Testis (tissue), 3 donors: ENCODE data around the gene PRKACB. TPM values are rescaled to one million over a fixed set of nuclear protein-coding genes. Genes with fewer than 3 reads are reported as not detected.

Source experiments
- DNase-seq: peaks from one replicate; pipeline ENCODE4 v3.0.0-alpha.2; 2019
- H3K27ac ChIP-seq, 2 donors: fragments of 200-600 bp; sonication (generic); one replicate each; pipeline ENCODE4 v1.5.1; 2019
- H3K27me3 ChIP-seq: fragments of 200-600 bp; sonication (generic); one replicate; pipeline ENCODE4 v1.5.1; 2019
- H3K36me3 ChIP-seq: fragments of 200-600 bp; sonication (generic); one replicate; pipeline ENCODE4 v1.5.1; 2017; ENCODE audit warnings: low read depth; ENCODE audit errors: missing control alignments
- H3K4me1 ChIP-seq: fragments of 200-600 bp; sonication (generic); one replicate; pipeline ENCODE4 v1.5.1; 2019
- H3K4me3 ChIP-seq, 2 donors: fragments of 200-600 bp; sonication (generic); one replicate each; pipeline ENCODE4 v1.5.1; 2017 to 2019
- H3K9me3 ChIP-seq: fragments of 200-600 bp; sonication (generic); one replicate; pipeline ENCODE4 v1.5.1; 2017
- POLR2A ChIP-seq: fragments of 450-650 bp; IDR thresholded peaks from one replicate; pipeline ENCODE4 v1.6.1; 2017; ENCODE audit warnings: antibody characterized with exemption, mild to moderate bottlenecking, moderate library complexity
- WGBS, 2 donors: methylation state at CpG; one replicate each; pipeline ENCODE4 v1.1.5; 2018; 5-methylcytosine and 5-hydroxymethylcytosine counted together
- intact Hi-C: fragments of 100-400 bp; cut with DNase I; formaldehyde crosslinking; loops from one replicate; pipeline ENCODE4 v1.15.1; 2023; ENCODE audit warnings: low total_unique reads
- polyA plus RNA-seq: library from polyadenylated mRNA; stranded (reverse); fragments of 350-450 nt; fragmentation: Illumina TruSeq; extraction: RNeasy Lipid Tissue Mini Kit (QIAGEN cat#74804); gene quantifications from one replicate; pipeline ENCODE4 v1.2.3, GENCODE V29; 2014; ENCODE audit warnings: low read depth, low replicate concordance; ENCODE audit not compliant: insufficient read depth
- total RNA-seq, 2 donors: library from RNA; depleted of rRNA; stranded (reverse); fragments of >200 nt; gene quantifications; one replicate each; pipeline ENCODE4 v1.2.3, GENCODE V29; 2016
- TF ChIP-seq, protein P1 (sequence below), 3 experiments: fragments of 450-650 bp in 2 of 3; fragments of 200-600 bp in 1 of 3; sonication (generic) in 1 of 3; IDR thresholded peaks; one replicate each; pipeline ENCODE4 v1.5.1; 2016 to 2019; ENCODE audit warnings: antibody characterized with exemption in 3 of 3, mild to moderate bottlenecking in 2 of 3, moderate library complexity in 1 of 3

The PRKACB gene
- total and polyA plus RNA-seq, 3 donors from 2014 or later, result 10.4 to 26.7 (median 21.1) TPM

DNA sequence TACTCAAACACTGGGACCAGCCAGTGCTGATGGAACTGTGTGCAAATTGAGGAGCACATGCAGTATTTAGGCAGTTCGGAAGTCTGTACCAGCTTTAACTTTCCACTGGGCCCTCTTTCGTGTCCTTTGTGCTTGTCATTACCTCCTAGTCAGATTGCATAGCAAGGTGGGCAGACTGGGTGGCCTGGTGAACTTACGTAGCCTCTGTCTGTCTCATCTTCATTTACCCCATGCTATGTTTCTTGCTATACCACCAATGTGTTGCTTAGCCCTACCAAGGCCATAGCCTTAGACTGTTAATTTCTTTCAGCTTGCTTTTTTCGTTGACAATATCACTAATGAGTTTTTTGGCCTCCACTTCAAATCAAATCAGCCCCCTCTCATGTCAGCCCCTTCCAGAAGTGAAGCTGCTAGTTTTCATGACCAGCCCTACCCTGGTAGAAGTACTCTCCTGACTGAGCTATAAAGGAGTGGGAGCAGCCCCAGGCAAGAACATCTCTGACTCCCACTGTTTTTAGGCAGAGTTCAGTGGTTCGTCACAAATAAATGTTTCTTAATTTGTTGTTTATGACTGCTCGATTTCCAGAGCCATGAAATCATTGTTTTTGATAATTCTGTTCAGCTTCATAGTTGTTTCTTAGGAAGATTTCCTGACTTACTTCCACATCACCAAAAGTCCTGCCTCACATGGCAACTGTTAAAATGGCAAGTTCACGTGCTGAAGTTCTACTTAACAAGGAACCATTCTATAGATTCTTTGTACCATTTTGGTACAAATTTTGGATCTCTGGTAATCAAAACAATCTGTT lies 19.3 kb downstream of the PRKACB start:
- 81 to 82% methylated on average over 7 of the region's 7 CpGs for WGBS, 2 donors
- intact Hi-C loops, result no loop called here
- Histone ChIP-seq H3K4me3 (no peak overlapping the region), H3K27me3 (no peaks in the 10 kb centered on the region), H3K4me1 (no peaks in the 10 kb centered on the region), H3K9me3 (no peaks in the 10 kb centered on the region), H3K36me3 (no peaks in the 10 kb centered on the region), H3K27ac (no peak overlapping the region)
- no peak for TF ChIP-seq POLR2A
- TF ChIP-seq, protein P1, sequence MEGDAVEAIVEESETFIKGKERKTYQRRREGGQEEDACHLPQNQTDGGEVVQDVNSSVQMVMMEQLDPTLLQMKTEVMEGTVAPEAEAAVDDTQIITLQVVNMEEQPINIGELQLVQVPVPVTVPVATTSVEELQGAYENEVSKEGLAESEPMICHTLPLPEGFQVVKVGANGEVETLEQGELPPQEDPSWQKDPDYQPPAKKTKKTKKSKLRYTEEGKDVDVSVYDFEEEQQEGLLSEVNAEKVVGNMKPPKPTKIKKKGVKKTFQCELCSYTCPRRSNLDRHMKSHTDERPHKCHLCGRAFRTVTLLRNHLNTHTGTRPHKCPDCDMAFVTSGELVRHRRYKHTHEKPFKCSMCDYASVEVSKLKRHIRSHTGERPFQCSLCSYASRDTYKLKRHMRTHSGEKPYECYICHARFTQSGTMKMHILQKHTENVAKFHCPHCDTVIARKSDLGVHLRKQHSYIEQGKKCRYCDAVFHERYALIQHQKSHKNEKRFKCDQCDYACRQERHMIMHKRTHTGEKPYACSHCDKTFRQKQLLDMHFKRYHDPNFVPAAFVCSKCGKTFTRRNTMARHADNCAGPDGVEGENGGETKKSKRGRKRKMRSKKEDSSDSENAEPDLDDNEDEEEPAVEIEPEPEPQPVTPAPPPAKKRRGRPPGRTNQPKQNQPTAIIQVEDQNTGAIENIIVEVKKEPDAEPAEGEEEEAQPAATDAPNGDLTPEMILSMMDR (IDR thresholded peaks at IDR 0.05), result no peak
- DNase-seq, result no peak

DNA sequence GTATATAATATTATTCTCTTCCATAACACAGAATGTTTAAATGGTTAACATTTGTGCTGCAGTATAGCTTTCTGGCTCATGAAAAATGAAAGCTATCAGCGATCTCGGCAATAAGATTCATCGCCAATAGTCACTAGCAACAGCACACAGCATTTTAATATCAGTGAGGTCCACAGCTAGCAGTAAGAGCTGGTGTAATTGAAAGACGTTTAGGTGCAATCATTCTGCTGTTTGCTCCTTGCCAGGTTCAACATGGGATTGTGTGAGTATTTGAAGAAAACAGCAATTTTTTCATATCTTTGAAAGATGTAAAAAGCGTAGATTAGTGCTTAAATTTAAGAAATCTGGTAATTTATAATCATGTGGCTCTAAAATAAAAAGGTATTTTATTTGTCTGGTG lies 20.1 kb downstream of the PRKACB start:
- 79 to 82% methylated on average over 5 of the region's 5 CpGs for WGBS, 2 donors
- TF ChIP-seq, protein P1 (IDR thresholded peaks at IDR 0.05), result no peak
- no peak for TF ChIP-seq POLR2A
- Histone ChIP-seq H3K4me3 (no peak overlapping the region), H3K36me3 (no peaks in the 10 kb centered on the region), H3K27me3 (no peaks in the 10 kb centered on the region), H3K4me1 (no peaks in the 10 kb centered on the region), H3K27ac (no peak overlapping the region), H3K9me3 (no peaks in the 10 kb centered on the region)
- intact Hi-C loops, result no loop called here
- no peak for DNase-seq

DNA sequence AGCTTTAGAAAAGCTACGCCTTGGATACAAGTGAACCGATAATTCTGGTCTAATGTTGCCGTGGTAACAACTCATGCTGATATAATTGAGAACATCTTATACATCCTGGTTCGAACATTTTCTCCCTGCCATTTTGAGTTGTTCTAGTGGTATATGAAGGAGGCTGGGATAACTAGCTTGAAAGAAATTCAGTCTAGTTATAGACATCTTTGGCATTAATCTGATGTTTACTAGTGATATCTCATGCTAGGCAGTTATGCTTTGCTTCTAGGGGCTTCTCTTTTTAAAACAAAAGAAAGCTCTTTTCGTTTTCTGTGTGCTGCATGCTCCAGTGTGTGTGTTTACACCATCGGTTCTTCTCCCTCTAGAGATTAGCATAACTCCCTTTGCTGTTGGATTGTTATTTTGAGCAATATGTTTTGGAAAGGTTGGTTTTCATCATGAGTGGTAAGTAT lies 20.5 kb downstream of the PRKACB start:
- Histone ChIP-seq H3K4me3 (no peak overlapping the region), H3K27me3 (no peaks in the 10 kb centered on the region), H3K9me3 (no peaks in the 10 kb centered on the region), H3K36me3 (no peaks in the 10 kb centered on the region), H3K27ac (no peak overlapping the region), H3K4me1 (no peaks in the 10 kb centered on the region)
- 80 to 89% methylated on average over 6 of the region's 6 CpGs for WGBS, 2 donors
- intact Hi-C loops, result no loop called here
- TF ChIP-seq POLR2A, result no peak
- TF ChIP-seq, protein P1 (IDR thresholded peaks at IDR 0.05), result no peak
- no peak for DNase-seq

DNA sequence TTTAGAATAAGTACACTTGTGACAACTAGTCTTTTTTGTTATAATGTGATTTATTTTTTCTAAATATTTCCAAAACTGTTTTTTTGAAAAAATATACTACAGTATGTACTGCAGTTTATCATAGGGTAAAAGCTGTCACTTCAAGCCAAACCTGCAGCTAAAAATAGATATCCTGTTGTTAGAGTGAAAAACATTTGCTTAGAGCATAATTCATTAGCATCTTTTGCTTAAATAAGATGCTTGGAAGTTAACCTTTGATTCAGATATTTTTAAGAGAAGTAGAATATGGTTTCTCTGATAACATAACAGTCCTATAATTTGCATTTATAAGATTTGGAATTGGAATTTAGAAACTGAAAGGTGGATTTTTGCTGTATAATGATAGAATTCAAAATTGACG lies 21.5 kb downstream of the PRKACB start:
- H3K9me3 ChIP-seq, result no peaks in the 10 kb centered on the region
- H3K4me1 ChIP-seq, result no peaks in the 10 kb centered on the region
- H3K36me3 ChIP-seq, result no peaks in the 10 kb centered on the region
- 86 to 95% methylated on average over 1 of the region's 1 CpG for WGBS, 2 donors
- DNase-seq, result no peak
- intact Hi-C loops, result no loop called here
- no peak overlapping the region for H3K4me3 ChIP-seq
- TF ChIP-seq, protein P1 (IDR thresholded peaks at IDR 0.05), result no peak
- TF ChIP-seq POLR2A, result no peak
- no peak overlapping the region for H3K27ac ChIP-seq
- H3K27me3 ChIP-seq, result no peaks in the 10 kb centered on the region

DNA sequence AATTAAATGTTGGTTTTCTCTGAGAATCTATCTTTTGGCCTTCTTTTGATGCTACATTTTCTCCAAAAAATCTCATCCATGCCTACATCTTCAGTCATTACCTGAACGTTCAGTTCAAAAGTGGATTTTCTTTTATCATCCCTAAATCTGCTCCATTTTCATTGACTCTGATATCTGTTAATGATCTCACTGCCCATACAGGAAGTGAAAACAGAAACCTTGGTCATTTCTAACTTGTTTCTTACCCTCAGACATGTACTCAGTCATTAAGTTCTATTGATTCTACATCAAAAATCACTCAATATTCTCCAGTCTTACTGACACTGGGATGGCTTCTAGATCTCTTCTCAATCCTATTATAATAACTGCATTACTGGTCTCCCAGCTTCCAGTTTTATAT lies 22.7 kb downstream of the PRKACB start:
- no peaks in the 10 kb centered on the region for H3K9me3 ChIP-seq
- no peaks in the 10 kb centered on the region for H3K36me3 ChIP-seq
- no peaks in the 10 kb centered on the region for H3K4me1 ChIP-seq
- no peak overlapping the region for H3K27ac ChIP-seq
- DNase-seq, result no peak
- no peaks in the 10 kb centered on the region for H3K27me3 ChIP-seq
- H3K4me3 ChIP-seq, result no peak overlapping the region
- 89 to 90% methylated on average over 1 of the region's 1 CpG for WGBS, 2 donors
- intact Hi-C loops, result no loop called here
- no peak for TF ChIP-seq POLR2A
- TF ChIP-seq, protein P1 (IDR thresholded peaks at IDR 0.05), result no peak
